Tibial nerve (tissue), 3 donors: ENCODE data around the gene CD1B.

Source experiments
- CTCF ChIP-seq, 5 experiments: fragments of 200-600 bp in 3 of 5; fragments of 450-650 bp in 2 of 5; sonication (generic) in 3 of 5; IDR thresholded peaks; one replicate each; pipeline ENCODE4 v1.5.1; 2016 to 2019; ENCODE audit warnings: antibody characterized with exemption in 5 of 5, mild to moderate bottlenecking in 3 of 5, moderate library complexity in 2 of 5
- POLR2A ChIP-seq, 2 donors: fragments of 450-650 bp; IDR thresholded peaks; one replicate each; pipeline ENCODE4 v1.6.1; 2017; ENCODE audit warnings: antibody characterized with exemption in 2 of 2, mild to moderate bottlenecking in 2 of 2, moderate library complexity in 2 of 2

GRCh38 chr1:158333405-158334155 is 2.2 kb upstream of the CD1B start:
- TF ChIP-seq CTCF (IDR thresholded peaks at IDR 0.05) (no peak), POLR2A (IDR thresholded peaks at IDR 0.05) (no peak)
